ENCODE data around the gene SYNDIG1. TPM values are rescaled to one million over a fixed set of nuclear protein-coding genes. Genes with fewer than 3 reads are reported as not detected.

Gene SYNDIG1
- total RNA-seq, 1 donor: 2.2 TPM

- H2AFZ ChIP-seq (ENCODE audit: low read length): no peak overlapping the region
- TF ChIP-seq CTCF (IDR thresholded peaks at IDR 0.05; ENCODE audit: extremely low read depth, low read depth, low read length): no peak
- H3K36me3 ChIP-seq (ENCODE audit: insufficient read depth, low read length): no peaks in the 10 kb centered on the region
- peaks cover 3% of the 10 kb centered on the region for H3K27me3 ChIP-seq (ENCODE audit: insufficient read depth, low read length)
- no peak overlapping the region for H3K27ac ChIP-seq (ENCODE audit: low read depth, low read length)
- H3K4me3 ChIP-seq (ENCODE audit: insufficient read depth, low read length): no peak overlapping the region
- H3K9me3 ChIP-seq (ENCODE audit: low read depth, low read length): no peaks in the 10 kb centered on the region
- no peaks in the 10 kb centered on the region for H4K20me1 ChIP-seq (ENCODE audit: insufficient read depth, low read length)
- no peaks in the 10 kb centered on the region for H3K79me2 ChIP-seq (ENCODE audit: insufficient read depth, low read length)
- no peak for DNase-seq (ENCODE audit: insufficient read length, low spot score, missing footprints)
- no peaks in the 10 kb centered on the region for H3K4me1 ChIP-seq (ENCODE audit: insufficient read depth, low read length)
- H3K4me2 ChIP-seq (ENCODE audit: insufficient read depth, low read length): no peak overlapping the region
These were observed 130.6 kb downstream of the SYNDIG1 start for GRCh38 chr20:24600012-24600411.

GRCh38 chr20:24603454-24603853 is 134.0 kb downstream of the SYNDIG1 start:
- Histone ChIP-seq H3K36me3 (ENCODE audit: insufficient read depth, low read length) (no peaks in the 10 kb centered on the region), H3K4me3 (ENCODE audit: insufficient read depth, low read length) (no peak overlapping the region), H3K4me2 (ENCODE audit: insufficient read depth, low read length) (no peak overlapping the region), H3K79me2 (ENCODE audit: insufficient read depth, low read length) (no peaks in the 10 kb centered on the region), H3K27me3 (ENCODE audit: insufficient read depth, low read length) (peaks cover 3% of the 10 kb centered on the region), H4K20me1 (ENCODE audit: insufficient read depth, low read length) (no peaks in the 10 kb centered on the region), H2AFZ (ENCODE audit: low read length) (no peak overlapping the region), H3K27ac (ENCODE audit: low read depth, low read length) (no peak overlapping the region), H3K4me1 (ENCODE audit: insufficient read depth, low read length) (no peaks in the 10 kb centered on the region), H3K9me3 (ENCODE audit: low read depth, low read length) (no peaks in the 10 kb centered on the region)
- peak; percentile 13 for DNase-seq (ENCODE audit: insufficient read length, low spot score, missing footprints)
- TF ChIP-seq CTCF (IDR thresholded peaks at IDR 0.05; ENCODE audit: extremely low read depth, low read depth, low read length): no peak

GRCh38 chr20:24604966-24605665 is 135.7 kb downstream of the SYNDIG1 start:
- DNase-seq (ENCODE audit: insufficient read length, low spot score, missing footprints): no peak
- no peak overlapping the region for H3K4me2 ChIP-seq (ENCODE audit: insufficient read depth, low read length)

More at GRCh38 chr20:24604966-24605665, 135.7 kb downstream of the SYNDIG1 start:
- TF ChIP-seq CTCF (IDR thresholded peaks at IDR 0.05; ENCODE audit: extremely low read depth, low read depth, low read length): no peak
- no peaks in the 10 kb centered on the region for H3K36me3 ChIP-seq (ENCODE audit: insufficient read depth, low read length)
- no peaks in the 10 kb centered on the region for H4K20me1 ChIP-seq (ENCODE audit: insufficient read depth, low read length)
- no peak overlapping the region for H3K4me3 ChIP-seq (ENCODE audit: insufficient read depth, low read length)
- H3K27ac ChIP-seq (ENCODE audit: low read depth, low read length): no peak overlapping the region
- H3K9me3 ChIP-seq (ENCODE audit: low read depth, low read length): no peaks in the 10 kb centered on the region
- no peaks in the 10 kb centered on the region for H3K4me1 ChIP-seq (ENCODE audit: insufficient read depth, low read length)
- no peaks in the 10 kb centered on the region for H3K79me2 ChIP-seq (ENCODE audit: insufficient read depth, low read length)
- no peak overlapping the region for H2AFZ ChIP-seq (ENCODE audit: low read length)
- H3K27me3 ChIP-seq (ENCODE audit: insufficient read depth, low read length): peaks cover 3% of the 10 kb centered on the region
